Measurements from ENCODE around the gene FBLN7. TPM values are rescaled to one million over a fixed set of nuclear protein-coding genes. Genes with fewer than 3 reads are reported as not detected.

The FBLN7 gene
- total RNA-seq, 1 experiment from 2014 or later: 4.1 TPM

- TF ChIP-seq EZH2 (IDR thresholded peaks at IDR 0.05; ENCODE audit: borderline replicate concordance, low read depth, low read length, poor library complexity, severe bottlenecking) (no peak), CTCF (conservative IDR thresholded peaks at IDR 0.05; ENCODE audit: low read depth, low read length) (no peak)
- no peak overlapping the region for H3K4me3 ChIP-seq (ENCODE audit: low read depth, low read length, poor library complexity, severe bottlenecking)
- no TSS peak for BruUV-seq (replicated peaks)
- H3K27ac ChIP-seq (ENCODE audit: low read depth, low read length, poor library complexity, severe bottlenecking): no peak overlapping the region
- no peaks in the 10 kb centered on the region for H3K27me3 ChIP-seq (replicated peaks; ENCODE audit: insufficient read depth, low read depth, low read length, poor library complexity)
- peaks cover 6% of the 10 kb centered on the region for H3K4me1 ChIP-seq (ENCODE audit: insufficient read depth, low read length, poor library complexity, severe bottlenecking)
- ChIA-PET CTCF (no interaction called here), POLR2A (ENCODE audit: low non-redundant PET) (no interaction called here)
- DNase-seq (ENCODE audit: low spot score): no peak
- peaks cover 11% of the 10 kb centered on the region for H3K9me3 ChIP-seq (ENCODE audit: low read depth, low read length, poor library complexity, severe bottlenecking)
- intact Hi-C loops (cut with micrococcal nuclease; ENCODE audit: unreplicated experiment): no loop called here
- H3K36me3 ChIP-seq (ENCODE audit: insufficient read depth, low read length, poor library complexity, severe bottlenecking): no peaks in the 10 kb centered on the region
These were observed 4.8 kb upstream of the FBLN7 start for GRCh38 chr2:112133344-112133743.

- POLR2A ChIA-PET (ENCODE audit: low non-redundant PET): no interaction called here
- CTCF ChIA-PET: no interaction called here
- peaks cover 6% of the 10 kb centered on the region for H3K4me1 ChIP-seq (ENCODE audit: insufficient read depth, low read length, poor library complexity, severe bottlenecking)
- H3K4me3 ChIP-seq (ENCODE audit: low read depth, low read length, poor library complexity, severe bottlenecking): no peak overlapping the region
- no peaks in the 10 kb centered on the region for H3K36me3 ChIP-seq (ENCODE audit: insufficient read depth, low read length, poor library complexity, severe bottlenecking)
- no TSS peak for BruUV-seq (replicated peaks)
- H3K27me3 ChIP-seq (replicated peaks; ENCODE audit: insufficient read depth, low read depth, low read length, poor library complexity): no peaks in the 10 kb centered on the region
- peaks cover 6% of the 10 kb centered on the region for H3K9me3 ChIP-seq (ENCODE audit: low read depth, low read length, poor library complexity, severe bottlenecking)
- H3K27ac ChIP-seq (ENCODE audit: low read depth, low read length, poor library complexity, severe bottlenecking): no peak overlapping the region
- DNase-seq (ENCODE audit: low spot score): no peak
- no peak for TF ChIP-seq CTCF (conservative IDR thresholded peaks at IDR 0.05; ENCODE audit: low read depth, low read length)
- intact Hi-C loops (cut with micrococcal nuclease; ENCODE audit: unreplicated experiment): no loop called here
These were observed 4.1 kb upstream of the FBLN7 start for GRCh38 chr2:112134120-112134519.

- Histone ChIP-seq H3K27ac (ENCODE audit: low read depth, low read length, poor library complexity, severe bottlenecking) (no peak overlapping the region), H3K27me3 (replicated peaks; ENCODE audit: insufficient read depth, low read depth, low read length, poor library complexity) (no peaks in the 10 kb centered on the region), H3K4me1 (ENCODE audit: insufficient read depth, low read length, poor library complexity, severe bottlenecking) (peaks cover 6% of the 10 kb centered on the region), H3K9me3 (ENCODE audit: low read depth, low read length, poor library complexity, severe bottlenecking) (peaks cover 6% of the 10 kb centered on the region), H3K4me3 (ENCODE audit: low read depth, low read length, poor library complexity, severe bottlenecking) (no peak overlapping the region), H3K36me3 (ENCODE audit: insufficient read depth, low read length, poor library complexity, severe bottlenecking) (no peaks in the 10 kb centered on the region)
- no TSS peak for BruUV-seq (replicated peaks)
- no peak for DNase-seq (ENCODE audit: low spot score)
- ChIA-PET CTCF (no interaction called here), POLR2A (ENCODE audit: low non-redundant PET) (no interaction called here)
- intact Hi-C loops (cut with micrococcal nuclease; ENCODE audit: unreplicated experiment): no loop called here
- TF ChIP-seq EZH2 (IDR thresholded peaks at IDR 0.05; ENCODE audit: borderline replicate concordance, low read depth, low read length, poor library complexity, severe bottlenecking) (no peak), CTCF (conservative IDR thresholded peaks at IDR 0.05; ENCODE audit: low read depth, low read length) (no peak)
These were observed 2.1 kb upstream of the FBLN7 start for GRCh38 chr2:112136096-112136495.
